ENCODE data around the gene TCF3.
"Not testable (repeated sequence)": the region's sequence is repeated elsewhere in the genome, so short reads cannot be mapped to it uniquely, and the experiment has no call there.

The TCF3 gene

DNA sequence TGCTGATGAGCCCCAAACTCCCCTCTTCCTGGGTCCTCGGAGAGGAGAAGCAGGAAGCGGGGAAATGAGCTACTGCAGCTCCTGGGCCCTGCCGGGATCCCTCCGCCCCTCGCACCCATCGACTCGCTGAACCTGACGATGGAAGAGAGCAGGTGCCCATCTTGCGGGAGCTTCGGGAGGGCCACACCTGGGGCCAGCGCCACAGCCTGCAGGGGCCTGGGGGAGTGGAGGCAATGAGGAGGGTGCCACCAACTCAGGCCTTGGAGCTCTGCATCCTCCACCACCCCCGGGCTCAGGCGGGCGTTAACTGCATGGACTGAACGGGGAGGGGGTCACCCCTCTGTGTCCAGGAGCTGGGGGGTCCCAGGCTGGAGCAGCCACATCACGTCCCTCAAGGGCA lies 8.3 kb downstream of the TCF3 start:
- no peak for TF ChIP-seq CTCF (conservative IDR thresholded peaks at IDR 0.05; ENCODE audit: low read length)
- H3K4me3 ChIP-seq (ENCODE audit: low read length) = no peak overlapping the region
- DNase-seq (ENCODE audit: low read depth) = no peak

GRCh38 chr19:1640893-1641448 lies 11.4 kb downstream of the TCF3 start:
- H3K4me3 ChIP-seq (ENCODE audit: low read length); DNase-seq (ENCODE audit: low read depth): not testable (repeated sequence)

- TF ChIP-seq CTCF (conservative IDR thresholded peaks at IDR 0.05; ENCODE audit: low read length) = no peak
- H3K4me3 ChIP-seq (ENCODE audit: low read length) = no peak overlapping the region
- DNase-seq (ENCODE audit: low read depth) = no peak
These were observed 15.8 kb downstream of the TCF3 start for GRCh38 chr19:1636325-1637236.

- H3K4me3 ChIP-seq (ENCODE audit: low read length) = no peak overlapping the region
- TF ChIP-seq CTCF (conservative IDR thresholded peaks at IDR 0.05; ENCODE audit: low read length) = no peak
- DNase-seq (ENCODE audit: low read depth) = no peak
These were observed 17.5 kb downstream of the TCF3 start for GRCh38 chr19:1634938-1635243.

DNA sequence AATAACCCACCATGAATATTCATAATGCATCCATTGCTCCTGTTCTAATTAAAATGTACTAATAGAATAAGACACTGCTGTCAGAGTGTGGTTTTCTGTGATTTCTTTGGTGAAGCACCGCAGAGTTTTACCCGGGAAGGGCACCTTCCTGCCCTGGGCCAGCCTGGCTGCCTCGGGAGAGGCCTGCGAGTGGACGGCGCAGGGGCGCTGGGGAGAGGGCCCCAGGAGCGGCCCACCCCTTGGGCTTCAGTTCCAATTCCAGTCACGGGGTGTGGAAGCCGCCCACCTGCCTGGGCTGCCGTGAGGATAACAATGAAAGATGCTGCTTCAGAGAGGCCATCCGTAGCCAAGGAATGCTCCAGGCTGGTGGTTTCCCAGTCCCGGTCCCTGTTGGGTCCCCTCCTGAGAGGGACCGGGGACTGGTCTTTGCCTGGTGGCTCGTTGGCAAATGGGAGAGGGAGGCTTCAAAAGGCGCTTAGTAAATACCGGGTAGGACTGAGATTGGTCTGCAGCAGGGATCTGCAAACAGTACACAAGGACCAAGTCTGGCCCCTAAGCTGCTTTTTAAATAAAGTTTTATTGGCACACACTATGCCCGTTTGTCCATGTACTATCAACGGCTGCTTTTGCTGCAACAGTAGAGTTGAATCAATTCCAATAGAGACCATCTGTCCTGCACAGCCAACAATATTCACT lies 18.0 kb downstream of the TCF3 start:
- no peak for DNase-seq (ENCODE audit: low read depth)
- H3K4me3 ChIP-seq (ENCODE audit: low read length) = no peak overlapping the region
- no peak for TF ChIP-seq CTCF (conservative IDR thresholded peaks at IDR 0.05; ENCODE audit: low read length)

DNA sequence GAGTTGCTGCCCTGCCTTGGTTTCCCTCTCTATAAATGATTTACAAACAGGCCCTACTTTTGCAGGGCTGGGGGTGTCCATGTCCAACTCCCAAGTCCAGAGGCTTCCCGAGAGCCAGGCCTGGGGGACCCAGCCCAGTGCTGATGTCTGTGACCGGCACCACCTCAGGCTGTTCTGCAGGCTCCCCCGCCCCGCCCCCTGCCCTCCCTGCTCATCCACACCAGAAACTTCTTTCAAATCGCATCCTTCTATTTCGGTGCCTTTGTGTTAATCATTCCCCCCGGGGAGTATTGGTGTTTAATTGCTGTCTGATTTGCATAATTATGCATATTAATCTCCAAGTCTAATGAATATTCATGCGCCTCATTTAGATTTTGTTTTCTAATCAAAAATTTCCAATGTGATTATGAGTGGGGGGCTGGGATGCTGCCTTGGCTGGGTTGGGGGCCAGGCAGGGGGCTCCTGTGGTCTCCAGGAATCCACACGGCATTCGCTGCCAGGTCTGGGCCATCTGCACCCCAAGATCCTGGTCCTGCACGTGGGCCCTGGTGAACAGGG lies 19.1 kb downstream of the TCF3 start:
- no peak for DNase-seq (ENCODE audit: low read depth)
- H3K4me3 ChIP-seq (ENCODE audit: low read length) = no peak overlapping the region
- no peak for TF ChIP-seq CTCF (conservative IDR thresholded peaks at IDR 0.05; ENCODE audit: low read length)

GRCh38 chr19:1632462-1633268 lies 19.8 kb downstream of the TCF3 start:
- no peak overlapping the region for H3K4me3 ChIP-seq (ENCODE audit: low read length)
- TF ChIP-seq CTCF (conservative IDR thresholded peaks at IDR 0.05; ENCODE audit: low read length) = no peak
- no peak for DNase-seq (ENCODE audit: low read depth)

Data from AG10803 (cell line).